GM12878 (cell line): ENCODE measurements around the gene RAG1. TPM values are rescaled to one million over a fixed set of nuclear protein-coding genes. Genes with fewer than 3 reads are reported as not detected.

ENCODE experiments used
- ATAC-seq: fragments of 200-7000 bp; cut with Tn5 transposase; 3 replicates; pipeline ENCODE4 v1.9.1; 2020; ENCODE audit warnings: mild to moderate bottlenecking, moderate library complexity
- BruUV-seq: library from RNA; stranded (reverse); fragments of 400-500 nt; replicated peaks from 2 replicates; lab custom pipeline; 2021; lab: Mats Ljungman, UMichigan
- CTCF ChIA-PET: fragments of 300-600 bp; sonication (Branson Sonifier 250); formaldehyde crosslinking; extraction: SDS; loops from one replicate; lab custom pipeline; 2021; ENCODE audit warnings: inconsistent platforms; lab: Yijun Ruan, JAX
- POLR2A ChIA-PET: fragments of 350-600 bp; formaldehyde crosslinking; extraction: SDS; loops from one replicate; lab custom pipeline; 2021; ENCODE audit warnings: inconsistent platforms; lab: Charles Lee
- RAD21 ChIA-PET: fragments of 300-600 bp; sonication (Branson Sonifier 250); formaldehyde crosslinking; loops from one replicate; lab custom pipeline; 2023; ENCODE audit warnings: antibody characterized with exemption; ENCODE audit not compliant: unreplicated experiment; lab: Charles Lee
- SMC1A ChIA-PET: fragments of 300-600 bp; sonication (Branson Sonifier 250); formaldehyde crosslinking; loops from one replicate; lab custom pipeline; 2023; ENCODE audit not compliant: unreplicated experiment, uncharacterized antibody; lab: Charles Lee
- DNase-seq: peaks from one replicate; pipeline ENCODE4 v3.0.0-alpha.2; 2011; ENCODE audit warnings: low read depth, low spot score
- FAIRE-seq: peaks from 3 replicates; lab custom pipeline; 2011; peaks lifted over from hg19 to GRCh38; lab: Jason Lieb, UNC
- H2AFZ ChIP-seq: 2 replicates; pipeline ENCODE4 v1.6.0; 2011; ENCODE audit warnings: low read depth, low read length, control low read depth; ENCODE audit not compliant: control insufficient read depth
- H3K27ac ChIP-seq: 2 replicates; pipeline ENCODE4 v1.5.1; 2011; ENCODE audit warnings: control low read depth; ENCODE audit not compliant: control insufficient read depth, insufficient read depth
- H3K27me3 ChIP-seq, 2 experiments: replicated peaks in 1 of 2; 2 replicates each; pipeline versions ENCODE4 v1.6.0 to v1.6.1; 2011; ENCODE audit warnings: low read length in 1 of 2; ENCODE audit not compliant: control insufficient read depth in 2 of 2, insufficient read depth in 2 of 2
- H3K36me3 ChIP-seq, 2 experiments: 2 replicates each; pipeline ENCODE4 v1.5.1; 2011; ENCODE audit warnings: low read length in 1 of 2; ENCODE audit not compliant: control insufficient read depth in 2 of 2, insufficient read depth in 2 of 2
- H3K4me1 ChIP-seq: 2 replicates; pipeline ENCODE4 v1.6.1; 2011; ENCODE audit warnings: mild to moderate bottlenecking, low read length, moderate library complexity, mixed read lengths; ENCODE audit not compliant: control insufficient read depth, insufficient read depth
- H3K4me2 ChIP-seq: 2 replicates; pipeline ENCODE4 v1.6.0; 2011; ENCODE audit warnings: control low read depth; ENCODE audit not compliant: control insufficient read depth, insufficient read depth
- H3K4me3 ChIP-seq: fragments of 200-600 bp; sonication (generic); 2 replicates; pipeline ENCODE4 v1.5.1; 2016
- H3K79me2 ChIP-seq: 2 replicates; pipeline ENCODE4 v1.6.0; 2011; ENCODE audit warnings: low read length; ENCODE audit not compliant: control insufficient read depth, insufficient read depth
- H3K9ac ChIP-seq: 2 replicates; pipeline ENCODE4 v1.8.0; 2011; ENCODE audit warnings: low read length, control low read depth, mixed read lengths; ENCODE audit not compliant: control insufficient read depth, insufficient read depth
- H3K9me3 ChIP-seq: replicated peaks from 3 replicates; pipeline ENCODE4 v1.5.1; 2011; ENCODE audit warnings: mild to moderate bottlenecking, low read length; ENCODE audit not compliant: control insufficient read depth, insufficient read depth
- H4K20me1 ChIP-seq: 2 replicates; pipeline ENCODE4 v1.6.0; 2011; ENCODE audit not compliant: control insufficient read depth, insufficient read depth
- ATF3 ChIP-seq: IDR thresholded peaks from 2 replicates; pipeline ENCODE4 v1.6.1; 2011; ENCODE audit warnings: low read depth, mild to moderate bottlenecking, low read length, moderate library complexity, borderline replicate concordance; ENCODE audit errors: extremely low read depth
- BRCA1 ChIP-seq: IDR thresholded peaks from 2 replicates; pipeline ENCODE4 v1.6.1; 2011; ENCODE audit warnings: low read depth, low read length, improper control_type of control experiment
- CREM ChIP-seq: IDR thresholded peaks from 2 replicates; pipeline ENCODE4 v1.6.1; 2014; ENCODE audit warnings: antibody characterized with exemption, low read depth
- EGR1 ChIP-seq, 2 experiments: IDR thresholded peaks; 1 replicate in 1 of 2; 2 replicates in 1 of 2; pipeline ENCODE4 v1.6.1; 2011 to 2012; ENCODE audit warnings: low read depth in 2 of 2, low read length in 2 of 2, borderline replicate concordance in 1 of 2, mild to moderate bottlenecking in 1 of 2, moderate library complexity in 1 of 2
- IRF4 ChIP-seq: IDR thresholded peaks from 2 replicates; pipeline ENCODE4 v1.6.1; 2011; ENCODE audit warnings: low read depth, low read length
- JUNB ChIP-seq: IDR thresholded peaks from 2 replicates; pipeline ENCODE4 v1.6.1; 2016; ENCODE audit warnings: antibody characterized with exemption, mild to moderate bottlenecking
- KLF5 ChIP-seq: fragments of 450-650 bp; IDR thresholded peaks from 2 replicates; pipeline ENCODE4 v1.6.1; 2014; ENCODE audit warnings: mild to moderate bottlenecking; ENCODE audit not compliant: partially characterized antibody
- LARP7 ChIP-seq: fragments of 450-650 bp; IDR thresholded peaks from 2 replicates; pipeline ENCODE4 v1.6.1; 2017; ENCODE audit warnings: mild to moderate bottlenecking
- MEF2A ChIP-seq: IDR thresholded peaks from 2 replicates; pipeline ENCODE4 v1.6.1; 2011; ENCODE audit warnings: low read depth, mild to moderate bottlenecking, low read length, moderate library complexity; ENCODE audit not compliant: insufficient read depth
- RAD21 ChIP-seq: IDR thresholded peaks from 2 replicates; pipeline ENCODE4 v1.6.1; 2011; ENCODE audit warnings: mild to moderate bottlenecking, low read depth, low read length, moderate library complexity; ENCODE audit not compliant: insufficient read depth
- RAD51 ChIP-seq: fragments of 450-650 bp; IDR thresholded peaks from 2 replicates; pipeline ENCODE4 v1.6.1; 2016; ENCODE audit warnings: moderate library complexity, mild to moderate bottlenecking, inconsistent platforms
- RCOR1 ChIP-seq: conservative IDR thresholded peaks from 2 replicates; pipeline ENCODE4 v1.6.1; 2012; ENCODE audit warnings: low read depth, low read length, improper control_type of control experiment
- SIX5 ChIP-seq: IDR thresholded peaks from 2 replicates; pipeline ENCODE4 v1.6.1; 2011; ENCODE audit warnings: mild to moderate bottlenecking, low read depth, low read length, moderate library complexity; ENCODE audit not compliant: severe bottlenecking
- SMAD5 ChIP-seq: IDR thresholded peaks from 2 replicates; pipeline ENCODE4 v1.6.1; 2016; ENCODE audit warnings: antibody characterized with exemption, low read depth
- SRF ChIP-seq, 2 experiments: IDR thresholded peaks; 2 replicates each; pipeline ENCODE4 v1.6.1; 2011; ENCODE audit warnings: low read depth in 2 of 2, low read length in 2 of 2, mild to moderate bottlenecking in 1 of 2, moderate library complexity in 1 of 2
- STAT3 ChIP-seq: IDR thresholded peaks from 2 replicates; pipeline ENCODE4 v1.6.1; 2011; ENCODE audit warnings: low read depth, low read length, improper control_type of control experiment
- TAF1 ChIP-seq: IDR thresholded peaks from 2 replicates; pipeline ENCODE4 v1.6.1; 2011; ENCODE audit warnings: mild to moderate bottlenecking, low read depth, low read length, borderline replicate concordance
- TBL1XR1 ChIP-seq: IDR thresholded peaks from 2 replicates; pipeline ENCODE4 v1.6.1; 2012; ENCODE audit warnings: low read depth, low read length, improper control_type of control experiment
- TCF12 ChIP-seq: IDR thresholded peaks from 2 replicates; pipeline ENCODE4 v1.6.1; 2011; ENCODE audit warnings: low read depth, mild to moderate bottlenecking, low read length
- TCF3 ChIP-seq: IDR thresholded peaks from 2 replicates; pipeline ENCODE4 v1.6.1; 2012; ENCODE audit warnings: low read depth, mild to moderate bottlenecking, low read length, borderline replicate concordance; ENCODE audit not compliant: insufficient read depth
- USF2 ChIP-seq: IDR thresholded peaks from 2 replicates; pipeline ENCODE4 v1.6.1; 2011; ENCODE audit warnings: low read depth, low read length, improper control_type of control experiment, borderline replicate concordance
- YY1 ChIP-seq: IDR thresholded peaks from 2 replicates; pipeline ENCODE4 v1.6.1; 2011; ENCODE audit warnings: low read depth, mild to moderate bottlenecking, low read length
- ZNF207 ChIP-seq: fragments of 450-650 bp; IDR thresholded peaks from 2 replicates; pipeline ENCODE4 v1.6.1; 2014; ENCODE audit warnings: antibody characterized with exemption, mild to moderate bottlenecking, borderline replicate concordance
- WGBS: methylation state at CpG from one replicate; pipeline ENCODE4 v1.1.6; 2016; ENCODE audit warnings: low lambda C conversion rate; ENCODE audit not compliant: insufficient replicate concordance, insufficient coverage; ENCODE audit errors: missing lambda C conversion rate; 5-methylcytosine and 5-hydroxymethylcytosine counted together
- in situ Hi-C: fragments of 300-500 bp; cut with MboI; formaldehyde crosslinking; loops from 9 replicates; pipeline ENCODE4 v1.14.3; 2018; ENCODE audit warnings: mixed read lengths
- intact Hi-C: fragments of 100-400 bp; cut with micrococcal nuclease; formaldehyde crosslinking; loops from one replicate; pipeline ENCODE4 v1.14.2; 2022; ENCODE audit not compliant: unreplicated experiment
- polyA plus RNA-seq, 11 experiments: library from polyadenylated mRNA; depleted of rRNA in 4 of 11; unstranded in 6 of 11; stranded (reverse) in 5 of 11; fragments of >200 nt; fragmentation: Nextera tagmentation in 4 of 11; fragmentation: Illumina TruSeq in 1 of 11; extraction: Ambion mirVana in 4 of 11; extraction: Trizol in 1 of 11; gene quantifications; 1 replicate in 1 of 11; 2 replicates in 10 of 11; pipeline versions ENCODE4 v1.2.1 to v1.2.3, GENCODE V29; 2011 to 2016; ENCODE audit warnings: inconsistent platforms in 2 of 11, missing spikeins in 2 of 11, low read depth in 1 of 11
- total RNA-seq, 4 experiments: library from RNA; depleted of rRNA in 3 of 4; stranded (reverse); fragments of >200 nt in 3 of 4; fragmentation: Illumina TruSeq in 1 of 4; extraction: Trizol in 1 of 4; gene quantifications; 2 replicates each; pipeline versions ENCODE4 v1.2.1 to v1.2.3, GENCODE V29; 2013 to 2021
- TF ChIP-seq, protein P1 (sequence below): fragments of 450-650 bp; IDR thresholded peaks from 2 replicates; pipeline ENCODE4 v1.6.1; 2017; ENCODE audit warnings: borderline replicate concordance

Gene RAG1
- total and polyA plus RNA-seq, 10 of the 15 experiments (the other 5 are each of a cell fraction or from before 2014, with no cell fraction given), result 0.01 to 0.44 (median 0.05) TPM; not detected in 3

- H3K4me2 ChIP-seq, result no peak overlapping the region; the same call in 1 of the 2 replicates
- intact Hi-C loops, result no loop called here
- ChIA-PET CTCF (interaction anchor here (0.7 to 2.8 kb wide), 9 partner anchors 10 to 252 kb away, joined by 3 to 17 read pairs (median 4); no protein-coding TSS in a partner anchor), POLR2A (no interaction called here), SMC1A (interaction anchor here (0.6 to 1.6 kb wide), 5 partner anchors 18 to 249 kb away, joined by 3 to 6 read pairs (median 4); partner anchors contain the start of gene TRAF6), RAD21 (interaction anchor here (0.9 to 1.1 kb wide), 4 partner anchors 41 to 253 kb away, joined by 3 to 6 read pairs (median 4); no protein-coding TSS in a partner anchor)
- in situ Hi-C loops, result no loop called here
- WGBS, result 1% methylated on average over 6 of the region's 6 CpGs
- H3K9me3 ChIP-seq, result no peaks in the 10 kb centered on the region
- no TSS peak for BruUV-seq
- H2AFZ ChIP-seq, result peak overlapping the region; percentile 19; the same call in 1 of the 2 replicates
- no peaks in the 10 kb centered on the region for H3K36me3 ChIP-seq
- peak; percentile 97 for ATAC-seq
- no peaks in the 10 kb centered on the region for H3K4me1 ChIP-seq
- H3K27ac ChIP-seq, result no peak overlapping the region
- DNase-seq, result peak; percentile 32
- no peaks in the 10 kb centered on the region for H3K79me2 ChIP-seq
- no peak overlapping the region for H3K9ac ChIP-seq
- H3K4me3 ChIP-seq, result no peak overlapping the region
- peaks cover 2% of the 10 kb centered on the region in 2 experiments; a peak in 3 of 4 replicates for H3K27me3 ChIP-seq
- peak; percentile 82 for FAIRE-seq
- H4K20me1 ChIP-seq, result no peaks in the 10 kb centered on the region
- TF ChIP-seq YY1 (no peak), TCF3 (peak; percentile 82; the same call in 1 of the 2 replicates), EGR1 (IDR thresholded peaks at IDR 0.05; ENCODE audit: borderline replicate concordance in 1 of 2, low read depth in 2 of 2, low read length in 2 of 2) (no peak), JUNB (peak; percentile 58; the same call in 1 of the 2 replicates), SMAD5 (no peak), STAT3 (0 out of 2 replicates have a peak, but pooled peaks have one; percentile 53), CREM (peak; percentile 58; the same call in 1 of the 2 replicates), RAD51 (peak; percentile 69; the same call in 1 of the 2 replicates), ZNF207 (no peak), BRCA1 (no peak), MEF2A (peak; percentile 80), ATF3 (0 out of 2 replicates have a peak, but pooled peaks have one; percentile 23), TCF12 (peak; percentile 91), SIX5 (no peak), KLF5 (no peak), USF2 (peak; percentile 11; the same call in 1 of the 2 replicates), SRF (IDR thresholded peaks at IDR 0.05; ENCODE audit: low read depth in 2 of 2, low read length in 2 of 2) (no peak), RAD21 (peak; percentile 56), RCOR1 (no peak), TAF1 (no peak), LARP7 (no peak), IRF4 (peak; percentile 90), TBL1XR1 (peak; percentile 66; the same call in 1 of the 2 replicates)
- TF ChIP-seq, protein P1, sequence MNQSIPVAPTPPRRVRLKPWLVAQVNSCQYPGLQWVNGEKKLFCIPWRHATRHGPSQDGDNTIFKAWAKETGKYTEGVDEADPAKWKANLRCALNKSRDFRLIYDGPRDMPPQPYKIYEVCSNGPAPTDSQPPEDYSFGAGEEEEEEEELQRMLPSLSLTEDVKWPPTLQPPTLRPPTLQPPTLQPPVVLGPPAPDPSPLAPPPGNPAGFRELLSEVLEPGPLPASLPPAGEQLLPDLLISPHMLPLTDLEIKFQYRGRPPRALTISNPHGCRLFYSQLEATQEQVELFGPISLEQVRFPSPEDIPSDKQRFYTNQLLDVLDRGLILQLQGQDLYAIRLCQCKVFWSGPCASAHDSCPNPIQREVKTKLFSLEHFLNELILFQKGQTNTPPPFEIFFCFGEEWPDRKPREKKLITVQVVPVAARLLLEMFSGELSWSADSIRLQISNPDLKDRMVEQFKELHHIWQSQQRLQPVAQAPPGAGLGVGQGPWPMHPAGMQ, result no peak
Measured at GRCh38 chr11:36540998-36541397, 26.8 kb upstream of the RAG1 start.
